ENCODE results near the gene TMEM179.

DNA sequence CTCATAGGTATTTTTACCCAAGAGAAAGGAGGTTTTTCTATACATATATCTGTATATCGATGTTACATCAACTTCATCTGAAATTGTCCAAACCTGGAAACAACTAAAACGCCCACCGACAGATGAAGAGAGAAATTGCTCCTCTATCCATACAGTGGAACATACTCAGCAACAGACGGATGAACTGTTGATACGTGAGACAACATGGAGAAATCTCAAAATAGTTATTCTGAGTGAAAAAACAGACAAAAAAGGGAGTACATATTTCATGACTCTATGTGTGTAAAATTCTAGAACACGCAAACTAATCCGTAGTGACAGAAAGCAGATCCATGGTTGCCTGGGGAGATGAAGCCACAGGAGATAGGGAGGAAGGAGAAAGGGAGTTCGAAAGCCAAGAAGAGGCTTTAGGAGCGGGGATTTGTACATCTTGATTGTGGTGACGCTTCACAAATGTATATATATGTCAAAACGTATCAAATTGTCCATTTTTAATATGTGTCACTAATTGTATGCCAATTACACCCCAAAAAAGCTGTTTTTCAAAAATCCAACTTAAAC lies 62.6 kb downstream of the TMEM179 start:
- TF ChIP-seq EZH2 (IDR thresholded peaks at IDR 0.05; ENCODE audit: insufficient read depth, poor library complexity, severe bottlenecking), result no peak
- TF ChIP-seq EZH2phosphoT487 (IDR thresholded peaks at IDR 0.05; ENCODE audit: insufficient read depth, low read depth), result no peak

Measured in GM23248 (cell line).